Mucosa of descending colon (tissue), 3 donors: ENCODE data around the gene FHIT. TPM values are rescaled to one million over a fixed set of nuclear protein-coding genes. Genes with fewer than 3 reads are reported as not detected.
A peak's percentile ranks its signal among the peaks of the same experiment; 100 is the strongest.

ENCODE experiments used
- ATAC-seq: fragments of 200-7000 bp; cut with Tn5 transposase; one replicate; pipeline ENCODE4 v1.9.1; 2020; ENCODE audit warnings: mild to moderate bottlenecking, moderate library complexity
- DNase-seq, 3 donors: peaks; one replicate each; pipeline ENCODE4 v3.0.0-alpha.2; 2020
- H3K36me3 ChIP-seq: fragments of 200-600 bp; one replicate; pipeline ENCODE4 v1.8.0; 2021; ENCODE audit warnings: low read depth, mild to moderate bottlenecking
- H3K4me1 ChIP-seq: fragments of 200-600 bp; one replicate; pipeline ENCODE4 v1.8.0; 2021; ENCODE audit warnings: low read depth, mild to moderate bottlenecking
- H3K4me3 ChIP-seq: fragments of 200-600 bp; one replicate; pipeline ENCODE4 v1.8.0; 2021; ENCODE audit warnings: mild to moderate bottlenecking
- H3K9me3 ChIP-seq: fragments of 200-600 bp; one replicate; pipeline ENCODE4 v1.8.0; 2021; ENCODE audit warnings: mild to moderate bottlenecking
- intact Hi-C, 2 donors: fragments of 100-400 bp; cut with DNase I in 1 of 2; cut with micrococcal nuclease in 1 of 2; formaldehyde crosslinking; loops; one replicate each; pipeline versions ENCODE4 v1.11.0 to v1.11.1; 2022; cut with DNase I, micrococcal nuclease
- total RNA-seq, 3 donors: library from RNA; stranded (reverse); fragmentation: NEBNext Ultra II Directional in 2 of 3; extraction: Animal tissue kit (Norgen Biotek cat#: 25700) in 2 of 3; gene quantifications; one replicate each; pipeline versions ENCODE4 v1.2.1 to v1.2.4, GENCODE V29; 2021 to 2023
- TF ChIP-seq, protein P1 (sequence below): fragments of 200-600 bp; IDR thresholded peaks from one replicate; pipeline ENCODE4 v1.8.0; 2022; ENCODE audit warnings: antibody characterized with exemption, mild to moderate bottlenecking
- donor health status: DM: no; HTN: no; CAD: no; lungs with moderate emphysema.
- donor health status: DM: no; HTN: no; CAD: no.
- donor health status: DM: no; HTN: yes; CAD: no.

Gene FHIT
- total RNA-seq, 3 donors from 2014 or later, result 8.9 to 20.7 (median 18.6) TPM

DNA sequence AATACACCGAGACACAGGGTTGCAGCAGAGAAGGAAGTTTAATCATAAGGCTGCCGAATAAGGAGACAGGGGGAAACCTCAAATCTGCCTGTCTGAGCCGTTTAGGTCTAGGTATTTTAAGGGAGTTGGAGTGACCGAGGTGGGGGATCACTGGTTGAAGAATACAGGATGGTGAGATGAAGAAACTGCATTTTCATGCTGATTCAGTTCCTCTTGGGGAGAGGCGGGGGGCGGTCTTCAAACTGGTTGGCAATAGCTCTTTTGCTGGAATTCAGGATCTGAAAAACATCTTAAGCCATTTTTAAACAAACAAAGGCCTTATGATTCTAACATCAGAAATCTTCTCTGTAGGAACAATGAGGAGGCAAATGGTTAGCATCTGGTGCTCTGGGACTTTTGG is 1502.0 kb downstream of the FHIT start:
- DNase-seq, result peak in 1 of 3 donors; percentile 35
- intact Hi-C loops, result no loop called here
- H3K4me3 ChIP-seq, result no peak overlapping the region
- H3K9me3 ChIP-seq, result no peaks in the 10 kb centered on the region
- no peaks in the 10 kb centered on the region for H3K4me1 ChIP-seq
- H3K36me3 ChIP-seq, result no peaks in the 10 kb centered on the region
- peak; percentile 14 for ATAC-seq
- TF ChIP-seq, protein P1, sequence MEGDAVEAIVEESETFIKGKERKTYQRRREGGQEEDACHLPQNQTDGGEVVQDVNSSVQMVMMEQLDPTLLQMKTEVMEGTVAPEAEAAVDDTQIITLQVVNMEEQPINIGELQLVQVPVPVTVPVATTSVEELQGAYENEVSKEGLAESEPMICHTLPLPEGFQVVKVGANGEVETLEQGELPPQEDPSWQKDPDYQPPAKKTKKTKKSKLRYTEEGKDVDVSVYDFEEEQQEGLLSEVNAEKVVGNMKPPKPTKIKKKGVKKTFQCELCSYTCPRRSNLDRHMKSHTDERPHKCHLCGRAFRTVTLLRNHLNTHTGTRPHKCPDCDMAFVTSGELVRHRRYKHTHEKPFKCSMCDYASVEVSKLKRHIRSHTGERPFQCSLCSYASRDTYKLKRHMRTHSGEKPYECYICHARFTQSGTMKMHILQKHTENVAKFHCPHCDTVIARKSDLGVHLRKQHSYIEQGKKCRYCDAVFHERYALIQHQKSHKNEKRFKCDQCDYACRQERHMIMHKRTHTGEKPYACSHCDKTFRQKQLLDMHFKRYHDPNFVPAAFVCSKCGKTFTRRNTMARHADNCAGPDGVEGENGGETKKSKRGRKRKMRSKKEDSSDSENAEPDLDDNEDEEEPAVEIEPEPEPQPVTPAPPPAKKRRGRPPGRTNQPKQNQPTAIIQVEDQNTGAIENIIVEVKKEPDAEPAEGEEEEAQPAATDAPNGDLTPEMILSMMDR, result no peak

DNA sequence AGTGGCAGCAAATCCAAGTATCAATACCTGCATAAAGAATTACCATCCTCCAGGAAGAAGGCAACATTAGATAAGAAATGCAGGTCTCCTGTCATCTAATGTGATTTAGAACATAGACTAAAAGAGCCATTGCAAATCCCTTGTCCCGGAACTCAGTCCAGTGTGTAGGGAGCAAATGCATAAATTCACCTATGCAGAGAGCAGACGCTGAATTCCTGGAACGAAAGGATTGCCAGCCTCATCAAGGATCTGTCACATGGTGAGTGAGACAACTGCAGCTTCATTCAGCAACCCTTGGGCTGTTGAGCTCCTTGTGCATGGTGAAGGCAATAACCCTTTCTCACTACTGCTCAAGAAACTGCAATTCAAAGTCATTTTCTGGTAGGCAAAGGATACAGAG is 1504.7 kb downstream of the FHIT start:
- no peak for DNase-seq
- intact Hi-C loops, result no loop called here
- Histone ChIP-seq H3K4me1 (no peaks in the 10 kb centered on the region), H3K4me3 (no peak overlapping the region), H3K9me3 (no peaks in the 10 kb centered on the region), H3K36me3 (no peaks in the 10 kb centered on the region)
- ATAC-seq, result no peak
- TF ChIP-seq, protein P1, result no peak

DNA sequence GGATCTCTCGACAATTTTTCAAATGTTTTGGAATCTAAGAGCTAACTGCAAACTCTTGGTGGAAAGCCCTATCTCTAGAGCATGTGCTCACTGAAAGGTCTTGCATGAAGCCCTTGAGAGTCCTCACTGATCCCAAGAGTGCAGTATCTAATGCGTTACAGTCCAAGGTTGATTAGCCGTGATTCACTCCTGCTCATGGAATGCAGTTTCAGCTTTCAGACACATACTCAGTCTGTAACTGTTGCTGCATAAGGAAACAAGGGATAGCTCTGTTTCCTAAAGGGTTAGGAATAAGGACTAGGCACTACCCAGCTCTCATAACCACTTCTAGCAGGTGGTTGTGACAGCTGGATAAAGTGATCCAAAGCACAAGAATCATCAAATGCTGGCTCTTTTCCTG is 1514.0 kb downstream of the FHIT start:
- DNase-seq, result no peak
- Histone ChIP-seq H3K36me3 (no peaks in the 10 kb centered on the region), H3K4me3 (no peak overlapping the region), H3K4me1 (no peaks in the 10 kb centered on the region), H3K9me3 (no peaks in the 10 kb centered on the region)
- TF ChIP-seq, protein P1, result no peak
- no peak for ATAC-seq
- intact Hi-C loops, result no loop called here

DNA sequence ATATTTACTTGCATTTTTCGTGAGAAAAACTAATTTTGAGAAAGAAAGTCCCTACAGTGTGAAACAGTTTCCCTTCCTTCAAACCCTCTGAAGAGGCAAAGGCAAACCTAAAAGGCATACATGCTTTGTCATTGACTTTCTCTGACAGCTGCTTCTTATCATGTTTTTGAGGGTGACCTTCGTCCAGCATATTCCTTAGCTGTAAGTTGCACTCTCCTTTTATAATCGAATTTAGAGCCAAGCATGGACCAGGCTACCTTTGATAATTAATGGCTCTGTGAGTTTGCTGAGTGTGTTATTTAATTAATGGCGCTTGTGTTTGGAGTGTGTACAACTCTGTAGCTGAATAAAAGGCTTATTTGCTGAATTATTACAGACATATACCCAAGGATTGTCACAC is 1517.2 kb downstream of the FHIT start:
- no peak for DNase-seq
- intact Hi-C loops, result no loop called here
- TF ChIP-seq, protein P1, result no peak
- ATAC-seq, result no peak
- Histone ChIP-seq H3K9me3 (no peaks in the 10 kb centered on the region), H3K36me3 (no peaks in the 10 kb centered on the region), H3K4me3 (no peak overlapping the region), H3K4me1 (no peaks in the 10 kb centered on the region)

DNA sequence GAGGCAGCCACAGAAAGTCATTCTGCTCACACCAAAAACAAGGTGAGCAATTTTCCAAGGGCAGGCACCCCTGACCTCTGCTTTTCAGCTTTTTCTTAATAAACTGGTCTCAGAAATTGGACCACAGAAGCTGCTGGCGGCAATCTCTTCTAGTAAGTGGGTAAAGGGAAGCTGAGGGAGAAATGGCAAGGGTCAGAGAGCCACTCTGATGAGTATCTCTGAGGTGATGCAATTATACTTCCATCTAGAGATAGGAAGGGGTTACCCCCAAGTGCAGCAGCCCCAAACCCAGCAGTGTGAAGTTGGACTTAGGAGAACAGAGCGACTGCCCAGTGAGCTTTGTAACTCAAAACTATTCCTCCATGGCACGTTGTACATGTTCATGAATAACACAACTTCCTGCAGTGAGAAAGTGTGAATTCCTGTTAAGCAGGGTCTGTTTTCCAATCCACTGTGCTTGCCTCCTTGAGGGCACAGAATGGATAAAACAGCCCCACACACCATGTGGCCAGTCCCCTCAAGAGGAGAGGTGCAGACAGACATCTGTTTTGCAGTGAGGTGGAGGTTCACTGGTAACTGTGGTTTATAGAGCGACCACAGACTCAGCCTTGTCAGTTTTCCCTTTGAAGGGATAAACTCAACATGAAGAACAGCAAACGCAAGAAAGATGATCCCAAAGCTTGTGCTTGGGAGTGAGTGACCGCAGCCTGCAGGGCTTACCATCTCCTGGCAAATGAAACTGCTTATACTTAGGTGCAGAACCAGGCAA is 1518.0 kb downstream of the FHIT start:
- Histone ChIP-seq H3K4me3 (no peak overlapping the region), H3K4me1 (no peaks in the 10 kb centered on the region), H3K9me3 (no peaks in the 10 kb centered on the region), H3K36me3 (no peaks in the 10 kb centered on the region)
- intact Hi-C loops, result no loop called here
- DNase-seq (no peak), ATAC-seq (no peak)
- TF ChIP-seq, protein P1, result no peak
